Parathyroid adenoma (tissue), 2 donors: ENCODE measurements around the gene MAB21L1.

Experiments
- H2AFZ ChIP-seq: fragments of 300-600 bp; sonication (generic); one replicate; pipeline ENCODE4 v1.7.0; 2017; ENCODE audit warnings: antibody characterized with exemption, mild to moderate bottlenecking
- H3K27ac ChIP-seq: fragments of 300-600 bp; sonication (generic); one replicate; pipeline ENCODE4 v1.7.0; 2017
- H3K27me3 ChIP-seq: fragments of 300-600 bp; sonication (generic); one replicate; pipeline ENCODE4 v1.7.0; 2017; ENCODE audit warnings: low read length; ENCODE audit not compliant: control insufficient read depth, insufficient read depth
- H3K36me3 ChIP-seq: fragments of 300-600 bp; sonication (generic); one replicate; pipeline ENCODE4 v1.7.0; 2017; ENCODE audit warnings: low read length; ENCODE audit not compliant: control insufficient read depth, insufficient read depth
- H3K4me1 ChIP-seq: fragments of 300-600 bp; sonication (generic); one replicate; pipeline ENCODE4 v1.7.0; 2017; ENCODE audit warnings: control low read depth
- H3K4me2 ChIP-seq: fragments of 300-600 bp; sonication (generic); one replicate; pipeline ENCODE4 v1.7.0; 2017; ENCODE audit warnings: low read length
- H3K4me3 ChIP-seq: fragments of 300-600 bp; sonication (generic); one replicate; pipeline ENCODE4 v1.7.0; 2017; ENCODE audit warnings: low read depth, low read length
- H3K79me2 ChIP-seq: fragments of 300-600 bp; sonication (generic); one replicate; pipeline ENCODE4 v1.7.0; 2017; ENCODE audit warnings: control low read depth
- H3K9ac ChIP-seq: fragments of 300-600 bp; sonication (generic); one replicate; pipeline ENCODE4 v1.7.0; 2017; ENCODE audit warnings: mild to moderate bottlenecking
- H3K9me3 ChIP-seq: fragments of 300-600 bp; sonication (generic); one replicate; pipeline ENCODE4 v1.7.0; 2017; ENCODE audit warnings: low read length; ENCODE audit not compliant: control insufficient read depth
- CTCF ChIP-seq: fragments of 300-600 bp; sonication (generic); IDR thresholded peaks from one replicate; pipeline ENCODE4 v1.7.0; 2017; ENCODE audit warnings: antibody characterized with exemption, mild to moderate bottlenecking
- donor health status: primary hyperparathyroidism.

MAB21L1 gene

GRCh38 chr13:35489050-35489449, 12.6 kb upstream of the MAB21L1 start:
- no peak overlapping the region for H3K4me2 ChIP-seq
- H3K36me3 ChIP-seq, result no peaks in the 10 kb centered on the region
- H3K27ac ChIP-seq, result no peak overlapping the region
- no peaks in the 10 kb centered on the region for H3K79me2 ChIP-seq
- TF ChIP-seq CTCF, result no peak
- H2AFZ ChIP-seq, result no peak overlapping the region
- H3K9me3 ChIP-seq, result no peaks in the 10 kb centered on the region
- no peak overlapping the region for H3K4me3 ChIP-seq
- no peaks in the 10 kb centered on the region for H3K27me3 ChIP-seq
- H3K4me1 ChIP-seq, result no peaks in the 10 kb centered on the region
- H3K9ac ChIP-seq, result no peak overlapping the region

- no peak overlapping the region for H3K4me2 ChIP-seq
Observed at GRCh38 chr13:35485424-35485823, 8.9 kb upstream of the MAB21L1 start.

GRCh38 chr13:35484384-35484783, 7.9 kb upstream of the MAB21L1 start:
- Histone ChIP-seq H3K79me2 (no peaks in the 10 kb centered on the region), H3K9ac (no peak overlapping the region), H3K36me3 (no peaks in the 10 kb centered on the region), H3K4me2 (no peak overlapping the region), H3K9me3 (no peaks in the 10 kb centered on the region), H3K27me3 (no peaks in the 10 kb centered on the region), H3K4me1 (no peaks in the 10 kb centered on the region), H3K27ac (no peak overlapping the region), H2AFZ (no peak overlapping the region), H3K4me3 (no peak overlapping the region)
- no peak for TF ChIP-seq CTCF

More at GRCh38 chr13:35485424-35485823, 8.9 kb upstream of the MAB21L1 start:
- H3K9me3 ChIP-seq, result no peaks in the 10 kb centered on the region
- H3K27me3 ChIP-seq, result no peaks in the 10 kb centered on the region
- H3K4me3 ChIP-seq, result no peak overlapping the region
- H3K9ac ChIP-seq, result no peak overlapping the region
- no peak for TF ChIP-seq CTCF
- no peaks in the 10 kb centered on the region for H3K36me3 ChIP-seq
- no peaks in the 10 kb centered on the region for H3K4me1 ChIP-seq
- H2AFZ ChIP-seq, result no peak overlapping the region
- H3K27ac ChIP-seq, result no peak overlapping the region
- no peaks in the 10 kb centered on the region for H3K79me2 ChIP-seq

GRCh38 chr13:35483761-35484160, 7.3 kb upstream of the MAB21L1 start:
- H2AFZ ChIP-seq, result no peak overlapping the region
- no peak overlapping the region for H3K27ac ChIP-seq
- H3K79me2 ChIP-seq, result no peaks in the 10 kb centered on the region
- H3K9me3 ChIP-seq, result no peaks in the 10 kb centered on the region
- H3K4me2 ChIP-seq, result no peak overlapping the region
- no peak for TF ChIP-seq CTCF
- H3K9ac ChIP-seq, result no peak overlapping the region
- no peaks in the 10 kb centered on the region for H3K27me3 ChIP-seq
- no peaks in the 10 kb centered on the region for H3K4me1 ChIP-seq
- no peak overlapping the region for H3K4me3 ChIP-seq
- H3K36me3 ChIP-seq, result no peaks in the 10 kb centered on the region

GRCh38 chr13:35482527-35482926, 6.0 kb upstream of the MAB21L1 start:
- no peaks in the 10 kb centered on the region for H3K4me1 ChIP-seq
- H2AFZ ChIP-seq, result no peak overlapping the region
- no peak overlapping the region for H3K4me2 ChIP-seq
- H3K9me3 ChIP-seq, result no peaks in the 10 kb centered on the region
- H3K36me3 ChIP-seq, result no peaks in the 10 kb centered on the region
- no peak overlapping the region for H3K9ac ChIP-seq
- no peak overlapping the region for H3K27ac ChIP-seq
- no peaks in the 10 kb centered on the region for H3K79me2 ChIP-seq
- no peak overlapping the region for H3K4me3 ChIP-seq
- no peak for TF ChIP-seq CTCF
- H3K27me3 ChIP-seq, result no peaks in the 10 kb centered on the region
